ENCODE results near the gene CRYAA.

CRYAA gene

GRCh38 chr21:43193651-43194302 lies 25.0 kb downstream of the CRYAA start:
- no peak for TF ChIP-seq CTCF (IDR thresholded peaks at IDR 0.05; ENCODE audit: insufficient read depth, low read depth, low read length, missing control alignments)
- H3K4me3 ChIP-seq (ENCODE audit: low read length): no peak overlapping the region
- DNase-seq (ENCODE audit: low read depth): peak; percentile 96

- TF ChIP-seq CTCF (IDR thresholded peaks at IDR 0.05; ENCODE audit: insufficient read depth, low read depth, low read length, missing control alignments): no peak
- DNase-seq (ENCODE audit: low read depth): no peak
- H3K4me3 ChIP-seq (ENCODE audit: low read length): no peak overlapping the region
Observed at GRCh38 chr21:43194303-43195120, 25.7 kb downstream of the CRYAA start.

- peak; percentile 22 for DNase-seq (ENCODE audit: low read depth)
- no peak for TF ChIP-seq CTCF (IDR thresholded peaks at IDR 0.05; ENCODE audit: insufficient read depth, low read depth, low read length, missing control alignments)
- no peak overlapping the region for H3K4me3 ChIP-seq (ENCODE audit: low read length)
Observed at GRCh38 chr21:43195121-43196021, 26.6 kb downstream of the CRYAA start.

- TF ChIP-seq CTCF (IDR thresholded peaks at IDR 0.05; ENCODE audit: insufficient read depth, low read depth, low read length, missing control alignments): no peak
- DNase-seq (ENCODE audit: low read depth): peak; percentile 86
- no peak overlapping the region for H3K4me3 ChIP-seq (ENCODE audit: low read length)
Observed at GRCh38 chr21:43196826-43197225, 28.0 kb downstream of the CRYAA start.

GRCh38 chr21:43198376-43198775 lies 29.6 kb downstream of the CRYAA start:
- peak; percentile 39 for DNase-seq (ENCODE audit: low read depth)
- no peak overlapping the region for H3K4me3 ChIP-seq (ENCODE audit: low read length)
- TF ChIP-seq CTCF (IDR thresholded peaks at IDR 0.05; ENCODE audit: insufficient read depth, low read depth, low read length, missing control alignments): no peak

GRCh38 chr21:43201491-43201890 lies 32.7 kb downstream of the CRYAA start:
- no peak for TF ChIP-seq CTCF (IDR thresholded peaks at IDR 0.05; ENCODE audit: insufficient read depth, low read depth, low read length, missing control alignments)
- no peak overlapping the region for H3K4me3 ChIP-seq (ENCODE audit: low read length)
- no peak for DNase-seq (ENCODE audit: low read depth)
